GM18498 (cell line): Measurements from ENCODE around the gene FOXK1.

Experiments
- ATAC-seq: cut with Tn5 transposase; IDR thresholded peaks from one replicate; pipeline ENCODE4 v1.9.1; 2021; ENCODE audit warnings: mild to moderate bottlenecking, moderate library complexity; ENCODE audit not compliant: unreplicated experiment

Gene FOXK1

DNA sequence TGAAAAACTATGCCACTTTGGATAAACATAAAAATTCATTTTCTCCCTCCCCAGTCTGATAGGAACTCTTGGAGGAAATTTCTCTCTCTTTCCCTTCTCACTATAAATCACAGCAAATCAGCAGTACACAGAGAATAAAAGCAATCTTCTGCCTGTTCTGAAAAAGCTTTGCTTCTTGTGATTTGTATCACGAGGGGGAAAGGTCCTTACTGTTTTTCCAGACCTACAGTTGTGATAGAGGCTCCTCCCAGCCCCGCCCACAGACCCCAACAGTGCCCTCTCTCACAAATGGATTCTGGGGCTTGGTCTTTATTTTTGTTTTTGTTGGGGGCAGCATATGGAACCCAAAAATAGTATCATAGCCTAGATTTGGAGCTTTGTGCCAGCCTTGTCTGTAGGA, 12.2 kb downstream of the FOXK1 start:
- ATAC-seq, result no peak

DNA sequence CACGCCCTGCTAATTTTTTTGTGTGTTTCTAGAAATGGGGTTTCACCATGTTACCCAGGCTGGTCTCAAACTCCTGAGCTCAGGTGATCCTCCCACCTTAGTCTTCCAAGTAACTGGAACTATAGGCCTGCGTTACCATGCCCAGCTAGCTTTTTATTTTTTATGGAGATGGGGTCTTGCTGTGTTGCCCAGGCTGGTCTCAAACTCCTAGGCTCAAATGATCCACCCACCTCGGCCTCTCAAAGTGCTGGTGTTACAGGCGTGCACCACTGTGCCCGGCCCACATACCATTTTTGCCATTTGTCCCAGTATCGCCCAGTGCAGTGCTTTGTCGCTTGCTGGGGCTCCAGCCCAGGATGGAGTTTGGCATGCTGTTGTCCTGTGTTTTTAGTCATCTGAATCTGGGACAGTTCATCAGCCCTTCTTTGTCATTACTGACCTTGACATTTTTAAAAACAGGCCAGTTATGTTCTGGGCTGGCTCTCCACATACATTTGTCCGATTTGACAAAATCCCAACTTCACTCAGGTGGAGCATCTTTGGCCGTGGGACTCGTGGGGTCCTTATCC, 16.7 kb downstream of the FOXK1 start:
- no peak for ATAC-seq

GRCh38 chr7:4699841-4700240, 17.7 kb downstream of the FOXK1 start:
- no peak for ATAC-seq

DNA sequence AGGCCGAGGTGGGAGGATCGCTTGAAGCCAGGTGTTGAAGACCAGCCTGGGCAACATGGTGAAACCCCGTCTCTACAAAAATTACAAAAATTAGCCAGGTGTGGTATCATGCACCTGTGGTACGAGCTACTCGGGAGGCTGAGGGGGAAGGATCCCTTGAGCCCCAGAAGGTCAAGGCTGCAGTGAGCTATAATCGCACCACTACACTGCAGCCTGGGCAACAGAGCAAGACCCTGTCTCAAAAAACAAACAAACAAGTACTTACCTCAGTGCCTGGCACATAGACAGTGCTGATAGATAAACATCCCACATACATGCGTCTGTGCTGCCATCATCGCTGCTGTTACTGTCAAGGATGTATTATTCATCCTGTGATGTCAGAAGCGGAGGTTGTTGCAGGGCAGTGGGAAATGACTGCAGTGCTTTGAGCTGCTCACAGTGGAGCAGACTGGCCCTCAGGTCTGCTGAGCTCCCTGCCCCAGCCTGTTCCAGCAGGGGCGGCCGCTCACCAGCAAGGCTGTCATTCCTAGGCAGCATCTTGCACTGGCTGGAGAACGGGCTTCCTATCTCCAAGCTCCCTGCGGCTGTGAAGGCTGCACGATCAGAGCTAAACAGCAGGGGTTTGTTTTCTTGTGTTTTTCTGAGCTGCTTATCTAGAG, 18.6 kb downstream of the FOXK1 start:
- ATAC-seq, result no peak

DNA sequence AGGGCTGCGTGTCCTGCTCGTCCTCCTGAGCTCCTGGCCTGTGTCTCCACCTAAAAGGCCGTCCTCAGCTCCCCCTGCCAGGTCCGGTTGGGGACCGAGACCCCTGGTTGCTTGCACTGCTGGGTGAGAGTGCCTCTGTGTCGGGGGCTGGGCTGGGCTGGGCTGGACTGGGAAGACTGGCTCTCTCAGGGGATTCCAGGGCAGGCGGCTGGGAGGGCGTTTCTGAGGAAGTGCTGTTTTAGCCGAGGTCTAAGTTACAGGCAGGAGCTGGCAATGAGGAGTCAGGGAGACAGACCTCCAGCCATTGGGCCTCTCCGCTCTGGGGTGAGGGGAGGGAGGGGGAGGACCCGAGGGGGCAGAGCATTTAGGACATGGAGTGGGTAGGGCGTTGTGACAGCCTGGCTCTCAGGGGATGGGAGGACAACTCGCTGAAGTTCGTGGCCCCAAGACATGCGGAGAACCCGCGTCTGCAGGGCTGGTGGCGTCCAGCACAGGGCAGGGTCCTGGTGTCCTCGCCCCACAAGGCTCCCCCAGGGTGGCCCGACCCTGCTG, 20.9 kb downstream of the FOXK1 start:
- no peak for ATAC-seq

DNA sequence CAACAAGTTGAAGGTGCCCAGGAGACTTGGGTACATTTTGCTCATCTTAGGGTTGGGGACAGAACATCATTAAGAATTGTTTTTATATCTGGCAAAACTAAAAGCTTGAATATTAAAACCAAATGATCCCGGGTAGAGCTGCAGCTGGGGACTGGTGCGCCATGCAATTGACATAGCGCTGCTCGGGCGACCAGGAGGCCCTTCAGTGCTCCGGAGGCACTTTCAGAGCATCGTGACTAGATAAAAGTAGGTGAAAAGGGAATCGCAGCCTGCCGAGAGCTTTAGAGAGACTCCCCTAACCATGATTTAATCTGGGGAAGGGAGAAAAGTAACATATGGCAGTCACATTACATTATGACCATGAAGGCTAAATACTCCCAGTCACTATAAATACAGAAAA, 21.4 kb downstream of the FOXK1 start:
- ATAC-seq, result no peak

DNA sequence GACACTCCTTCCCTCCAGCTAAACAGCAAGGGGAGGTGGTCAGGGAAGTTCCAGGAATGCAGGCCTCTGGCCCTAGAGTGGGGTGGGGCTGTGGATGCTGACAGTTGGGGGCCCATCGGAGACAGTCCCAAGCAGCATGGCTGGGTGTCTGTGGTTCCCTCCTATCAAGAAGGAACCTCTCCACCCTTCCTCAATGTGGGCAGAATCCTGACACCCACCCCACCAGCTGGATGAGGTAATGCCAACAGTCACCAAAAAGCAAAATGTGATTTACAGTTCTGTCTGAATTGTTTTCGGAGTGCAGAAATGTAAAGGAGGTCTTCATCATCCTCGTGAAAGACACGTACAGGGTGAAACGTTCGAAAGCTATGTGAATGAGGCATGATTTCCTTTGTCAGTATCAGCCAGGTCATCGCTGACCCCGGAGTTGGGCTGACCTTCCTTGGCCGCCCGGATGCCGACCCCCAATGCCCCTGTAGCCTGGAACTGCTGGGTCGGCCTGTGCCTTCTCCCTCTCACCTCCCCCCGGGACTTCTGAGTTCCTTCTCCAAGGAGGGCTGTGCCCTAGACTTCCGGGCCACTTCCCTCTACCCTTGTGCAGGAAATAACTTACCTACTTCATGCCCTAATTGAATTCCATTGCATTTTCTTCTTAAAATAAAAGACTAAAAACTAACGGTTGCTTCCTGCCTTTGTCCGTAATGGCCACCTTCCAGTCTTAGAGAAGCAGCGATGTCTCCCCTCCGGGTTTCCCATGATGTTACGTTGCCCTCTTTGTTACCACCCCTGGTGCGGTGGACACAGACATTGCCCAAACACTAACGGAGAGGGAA, 24.5 kb downstream of the FOXK1 start:
- no peak for ATAC-seq

- no peak for ATAC-seq
Measured at GRCh38 chr7:4707217-4707741, 25.2 kb downstream of the FOXK1 start.

GRCh38 chr7:4707980-4708411, 25.9 kb downstream of the FOXK1 start:
- no peak for ATAC-seq

GRCh38 chr7:4709187-4709586, 27.1 kb downstream of the FOXK1 start:
- no peak for ATAC-seq

- no peak for ATAC-seq
Measured at GRCh38 chr7:4711093-4711492, 29.0 kb downstream of the FOXK1 start.

GRCh38 chr7:4711634-4712033, 29.5 kb downstream of the FOXK1 start:
- ATAC-seq, result no peak

GRCh38 chr7:4712281-4713182, 30.4 kb downstream of the FOXK1 start:
- ATAC-seq, result peak; percentile 47

GRCh38 chr7:4713183-4713784, 31.2 kb downstream of the FOXK1 start:
- peak; percentile 58 for ATAC-seq

DNA sequence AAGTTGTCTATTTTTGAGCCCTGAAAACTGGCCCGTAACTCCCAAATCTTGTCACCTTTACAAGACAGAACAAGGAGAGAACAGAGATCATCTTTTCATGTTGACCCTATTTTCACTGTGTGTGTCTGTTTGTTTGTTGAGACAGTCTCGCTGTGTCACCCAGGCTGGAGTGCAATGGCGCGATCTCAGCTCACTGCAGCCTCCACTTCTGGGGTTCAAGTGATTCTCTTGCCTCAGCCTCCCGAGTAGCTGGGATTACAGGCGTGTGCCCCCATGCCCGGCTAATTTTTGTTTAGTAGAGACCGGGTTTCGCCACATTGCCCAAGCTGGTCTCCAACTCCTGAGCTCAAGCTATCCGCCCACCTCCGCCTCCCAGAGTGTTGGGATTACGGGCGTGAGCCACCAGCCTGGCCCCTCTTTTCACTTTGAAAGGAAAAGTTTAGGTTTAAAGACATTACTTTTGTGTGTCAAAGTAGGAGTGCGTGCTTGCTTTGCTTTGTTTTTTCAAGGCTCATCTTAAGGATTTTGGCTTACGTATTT, 32.1 kb downstream of the FOXK1 start:
- ATAC-seq, result no peak

GRCh38 chr7:4714767-4715409, 32.8 kb downstream of the FOXK1 start:
- ATAC-seq, result no peak

- ATAC-seq, result no peak
Measured at GRCh38 chr7:4715410-4715776, 33.3 kb downstream of the FOXK1 start.

GRCh38 chr7:4716946-4717795, 35.1 kb downstream of the FOXK1 start:
- ATAC-seq, result no peak
